Measurements from ENCODE around the gene MYOD1.

MYOD1 gene

GRCh38 chr11:17751558-17751957, 32.2 kb downstream of the MYOD1 start:
- no peak for DNase-seq

DNA sequence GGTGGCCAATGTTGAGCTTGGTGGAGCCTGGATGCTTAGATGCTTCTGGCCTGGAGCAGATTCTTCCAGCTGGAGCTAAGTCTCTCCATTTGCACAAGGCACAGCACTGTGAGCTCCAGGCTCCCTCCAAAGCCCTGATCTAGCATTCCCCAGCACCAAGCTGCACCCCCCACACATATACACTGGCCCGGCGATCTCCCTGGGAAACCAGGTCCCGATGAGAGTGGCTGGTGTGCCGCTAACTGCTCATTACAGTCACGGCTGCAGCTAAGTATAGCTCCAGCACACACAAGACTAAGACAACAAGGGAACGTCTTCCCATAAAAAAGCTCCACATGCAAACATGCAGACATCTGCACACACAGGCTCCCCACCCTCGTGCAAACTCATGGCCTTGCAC, 32.8 kb downstream of the MYOD1 start:
- peak in 1 of 2 donors; percentile 30 for DNase-seq

GRCh38 chr11:17753153-17753552, 33.8 kb downstream of the MYOD1 start:
- DNase-seq: no peak

GRCh38 chr11:17753641-17754040, 34.3 kb downstream of the MYOD1 start:
- no peak for DNase-seq

GRCh38 chr11:17755891-17756290, 36.5 kb downstream of the MYOD1 start:
- no peak for DNase-seq

- DNase-seq: peak in 1 of 2 donors; percentile 23
These were observed 41.0 kb downstream of the MYOD1 start for GRCh38 chr11:17760102-17761029.

- no peak for DNase-seq
These were observed 43.1 kb downstream of the MYOD1 start for GRCh38 chr11:17762309-17762974.

- no peak for DNase-seq
These were observed 43.9 kb downstream of the MYOD1 start for GRCh38 chr11:17763244-17763643.

GRCh38 chr11:17763703-17764102, 44.3 kb downstream of the MYOD1 start:
- DNase-seq: no peak

DNA sequence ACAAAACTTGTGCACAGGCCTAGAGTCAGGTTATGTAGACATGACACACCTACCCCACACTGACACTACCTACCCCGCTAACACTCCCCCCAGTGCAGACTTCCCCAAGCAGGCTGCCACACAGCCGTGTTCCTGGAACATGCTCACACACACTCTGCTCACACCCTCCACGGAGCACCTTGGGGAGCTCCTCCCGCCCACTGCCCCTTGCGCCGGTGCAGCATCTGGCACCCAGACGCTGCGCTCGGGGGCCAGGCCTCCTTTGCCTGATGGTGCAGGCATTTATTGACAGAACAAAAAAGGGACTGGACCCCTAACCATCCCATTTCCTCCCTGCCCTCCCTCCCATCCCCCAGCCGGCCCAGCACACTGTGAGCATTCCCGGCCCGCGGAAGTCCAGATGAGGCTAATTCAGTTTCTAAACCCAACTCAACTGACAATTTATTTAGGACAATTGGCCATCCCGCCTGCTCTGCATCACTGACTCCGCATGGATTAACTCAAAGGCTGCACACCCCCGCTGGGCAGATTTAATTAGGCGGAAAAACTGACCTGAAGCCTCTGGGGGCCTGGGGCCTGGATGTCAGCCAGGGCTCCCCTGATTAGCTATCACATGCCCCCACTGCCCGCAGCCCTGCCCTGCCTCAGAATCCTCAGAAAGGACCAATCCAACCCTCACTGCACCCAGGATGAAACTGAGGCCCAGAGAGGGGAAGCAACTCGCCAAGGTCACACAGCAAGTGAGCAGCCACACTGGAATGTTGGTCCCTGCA, 45.3 kb downstream of the MYOD1 start:
- DNase-seq: no peak

DNA sequence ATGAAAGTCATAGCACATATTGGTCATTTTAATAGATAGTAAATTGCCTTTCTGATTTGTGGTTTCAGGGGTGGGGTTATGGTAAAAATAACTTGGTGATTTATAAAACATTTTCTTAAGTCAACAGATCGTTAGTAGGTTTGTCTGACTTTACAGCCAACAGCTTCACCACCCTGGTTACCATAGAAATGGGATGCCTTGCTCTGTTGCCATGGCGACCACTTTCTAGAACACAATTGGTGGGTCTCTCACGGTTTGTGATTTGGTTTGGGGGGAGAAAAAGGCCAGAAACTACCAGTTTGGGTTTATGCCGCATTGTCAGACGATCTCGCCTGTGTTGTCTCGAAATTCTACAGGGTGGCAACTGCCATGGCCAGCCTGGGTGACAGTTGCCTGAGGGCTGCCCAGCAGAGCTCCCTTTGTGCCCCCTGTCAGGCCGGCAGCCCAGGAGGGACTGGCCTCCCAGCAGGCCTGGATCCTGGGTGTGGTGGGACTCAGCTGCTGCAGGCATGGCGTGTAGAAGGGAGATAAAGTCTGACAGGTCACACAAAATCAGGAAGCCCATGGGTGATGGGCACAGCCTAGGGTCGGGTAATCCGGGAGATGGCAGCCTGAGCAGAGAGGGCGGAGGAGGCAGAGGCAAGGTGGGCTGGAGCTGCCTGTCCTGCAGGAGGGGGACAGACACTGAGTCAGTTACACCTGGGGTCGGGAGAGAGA, 46.1 kb downstream of the MYOD1 start:
- no peak for DNase-seq

DNA sequence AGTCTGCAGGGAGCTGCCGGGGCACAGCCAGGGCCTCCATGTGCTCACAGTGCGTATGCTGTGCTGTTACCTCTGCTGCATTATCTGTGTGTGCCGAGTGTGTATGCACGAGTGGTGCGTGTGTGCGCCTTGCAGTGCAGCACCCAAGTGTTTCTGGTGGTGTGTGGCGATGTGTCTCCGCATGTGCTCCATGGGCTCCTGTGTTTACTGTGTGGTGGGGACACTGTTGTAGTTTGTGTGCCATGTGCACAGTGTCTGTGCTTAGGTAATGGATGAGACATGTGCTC, 46.6 kb downstream of the MYOD1 start:
- DNase-seq: no peak

DNA sequence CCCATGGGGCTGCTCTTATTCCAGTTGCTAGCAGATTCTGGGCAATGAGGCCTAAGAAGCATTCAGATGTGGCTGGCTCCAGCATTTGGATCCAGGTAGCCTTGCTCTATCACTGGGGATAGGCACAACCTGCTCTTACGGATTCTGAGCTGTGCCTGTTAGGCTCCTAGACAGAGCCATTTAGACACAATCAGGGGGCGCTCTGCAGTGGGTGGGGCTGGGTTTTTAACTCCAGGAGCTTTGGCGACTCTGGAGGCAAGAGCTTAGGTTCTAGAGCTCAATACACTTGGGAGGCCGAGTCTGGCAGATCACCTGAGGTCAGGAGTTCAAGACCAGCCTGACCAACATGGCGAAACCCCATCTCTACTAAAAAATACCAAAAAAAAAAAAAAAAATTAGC, 47.2 kb downstream of the MYOD1 start:
- DNase-seq: no peak

- DNase-seq: no peak
These were observed 48.0 kb downstream of the MYOD1 start for GRCh38 chr11:17767301-17767885.

DNA sequence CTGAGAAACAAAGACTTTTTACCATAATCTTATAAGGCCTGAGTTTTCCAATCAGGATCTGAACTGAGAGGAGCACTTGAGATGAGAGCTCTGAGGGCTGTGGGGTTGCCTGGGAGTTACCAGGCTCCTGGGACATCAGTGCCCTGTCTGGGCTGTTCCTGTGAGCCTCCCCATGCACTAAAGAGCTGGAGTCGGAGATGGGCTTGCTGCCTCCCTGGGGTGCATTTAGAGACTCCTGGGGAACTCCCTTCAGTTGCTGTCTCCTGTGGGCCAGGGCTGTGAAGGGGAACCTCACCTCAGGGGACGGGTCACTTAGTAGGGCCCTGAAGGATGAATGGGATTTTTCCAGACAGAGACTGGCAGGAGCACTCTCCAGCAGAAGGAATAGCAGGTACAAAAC, 48.5 kb downstream of the MYOD1 start:
- DNase-seq: no peak

GRCh38 chr11:17768547-17768946, 49.2 kb downstream of the MYOD1 start:
- no peak for DNase-seq

DNA sequence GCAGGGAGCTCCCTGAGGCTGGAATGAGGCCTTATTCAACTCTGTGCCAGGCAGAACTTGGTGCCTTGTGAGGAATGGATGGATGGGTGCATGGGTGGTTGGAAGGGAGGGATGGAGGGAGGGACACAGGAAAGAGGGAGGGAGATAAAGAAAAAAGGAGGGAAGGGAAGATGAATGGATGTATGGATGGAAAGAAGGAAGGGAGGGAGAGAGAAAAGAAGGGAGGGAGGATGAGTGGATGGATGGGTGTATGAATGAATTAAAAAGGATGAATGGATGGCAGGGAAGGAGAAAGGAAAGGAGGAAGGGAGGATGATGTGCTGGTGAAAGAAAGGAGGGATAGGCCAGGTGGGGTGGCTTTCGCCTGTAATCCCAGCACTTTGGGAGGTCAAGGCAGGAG, 49.8 kb downstream of the MYOD1 start:
- no peak for DNase-seq

GRCh38 chr11:17770048-17770652, 50.8 kb downstream of the MYOD1 start:
- no peak for DNase-seq

GRCh38 chr11:17770917-17771316, 51.5 kb downstream of the MYOD1 start:
- no peak for DNase-seq

- DNase-seq: no peak
These were observed 52.0 kb downstream of the MYOD1 start for GRCh38 chr11:17771415-17771814.
